Measurements from ENCODE around the gene DNMBP.
A peak's percentile ranks its signal among the peaks of the same experiment; 100 is the strongest.

DNA sequence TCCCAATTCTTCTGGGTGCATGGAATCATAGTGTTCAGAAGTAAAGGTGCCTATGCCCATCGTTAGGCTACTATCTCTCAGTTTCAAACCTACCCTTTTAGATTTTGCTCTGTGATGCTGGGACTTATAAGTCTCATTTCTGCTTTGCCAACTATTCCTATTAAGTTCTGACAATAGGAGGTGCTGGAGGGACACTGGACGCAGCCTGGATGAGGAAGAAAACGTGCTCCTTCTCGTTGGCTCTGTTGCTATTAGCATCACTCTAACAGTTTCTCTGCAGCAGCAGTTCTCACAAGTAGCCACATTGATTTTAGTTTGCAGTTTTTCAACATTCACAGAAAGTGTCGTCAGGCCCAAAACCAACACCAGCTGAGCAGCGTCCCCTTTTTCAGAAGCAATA lies 154.9 kb downstream of the DNMBP start:
- TF ChIP-seq, protein P1, sequence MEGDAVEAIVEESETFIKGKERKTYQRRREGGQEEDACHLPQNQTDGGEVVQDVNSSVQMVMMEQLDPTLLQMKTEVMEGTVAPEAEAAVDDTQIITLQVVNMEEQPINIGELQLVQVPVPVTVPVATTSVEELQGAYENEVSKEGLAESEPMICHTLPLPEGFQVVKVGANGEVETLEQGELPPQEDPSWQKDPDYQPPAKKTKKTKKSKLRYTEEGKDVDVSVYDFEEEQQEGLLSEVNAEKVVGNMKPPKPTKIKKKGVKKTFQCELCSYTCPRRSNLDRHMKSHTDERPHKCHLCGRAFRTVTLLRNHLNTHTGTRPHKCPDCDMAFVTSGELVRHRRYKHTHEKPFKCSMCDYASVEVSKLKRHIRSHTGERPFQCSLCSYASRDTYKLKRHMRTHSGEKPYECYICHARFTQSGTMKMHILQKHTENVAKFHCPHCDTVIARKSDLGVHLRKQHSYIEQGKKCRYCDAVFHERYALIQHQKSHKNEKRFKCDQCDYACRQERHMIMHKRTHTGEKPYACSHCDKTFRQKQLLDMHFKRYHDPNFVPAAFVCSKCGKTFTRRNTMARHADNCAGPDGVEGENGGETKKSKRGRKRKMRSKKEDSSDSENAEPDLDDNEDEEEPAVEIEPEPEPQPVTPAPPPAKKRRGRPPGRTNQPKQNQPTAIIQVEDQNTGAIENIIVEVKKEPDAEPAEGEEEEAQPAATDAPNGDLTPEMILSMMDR (IDR thresholded peaks at IDR 0.05; ENCODE audit: extremely low read depth in 1 of 2, insufficient read depth in 1 of 2, low read depth in 1 of 2, low read length in 2 of 2), result peak; percentile 53 to 66
- TF ChIP-seq POLR2AphosphoS5 (IDR thresholded peaks at IDR 0.05; ENCODE audit: insufficient read depth, low read depth, low read length) (no peak), POLR2A (IDR thresholded peaks at IDR 0.05; ENCODE audit: low read depth, low read length) (no peak), EZH2 (IDR thresholded peaks at IDR 0.05; ENCODE audit: borderline replicate concordance, low read depth, low read length, severe bottlenecking) (no peak), GATA2 (IDR thresholded peaks at IDR 0.05; ENCODE audit: insufficient read depth, insufficient read length, low read depth, low read length) (no peak), FOS (IDR thresholded peaks at IDR 0.05; ENCODE audit: borderline replicate concordance, insufficient read depth, low read length) (no peak), MYC (IDR thresholded peaks at IDR 0.05; ENCODE audit: low read depth, low read length) (no peak), JUN (IDR thresholded peaks at IDR 0.05; ENCODE audit: borderline replicate concordance, insufficient read depth, insufficient read length, low read depth) (no peak)
- TF ChIP-seq, protein P2, sequence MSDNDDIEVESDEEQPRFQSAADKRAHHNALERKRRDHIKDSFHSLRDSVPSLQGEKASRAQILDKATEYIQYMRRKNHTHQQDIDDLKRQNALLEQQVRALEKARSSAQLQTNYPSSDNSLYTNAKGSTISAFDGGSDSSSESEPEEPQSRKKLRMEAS (IDR thresholded peaks at IDR 0.05; ENCODE audit: insufficient read depth, insufficient read length), result no peak

Data from endothelial cell of umbilical vein (primary cell).